Measurements from ENCODE around the gene TUBD1.

The TUBD1 gene

GRCh38 chr17:59814276-59814675, 78.5 kb downstream of the TUBD1 start:
- no peak overlapping the region for H3K4me3 ChIP-seq (ENCODE audit: low read depth, low read length)
- no peak overlapping the region for H3K9ac ChIP-seq (ENCODE audit: low read length)
- H3K27me3 ChIP-seq (ENCODE audit: control insufficient read depth, insufficient read depth, low read length): no peaks in the 10 kb centered on the region
- peaks cover 8% of the 10 kb centered on the region for H3K36me3 ChIP-seq (ENCODE audit: control insufficient read depth, insufficient read depth, low read length)
- no peaks in the 10 kb centered on the region for H3K9me3 ChIP-seq (ENCODE audit: control insufficient read depth, insufficient read depth, low read depth, low read length)
- H3K4me1 ChIP-seq (ENCODE audit: control insufficient read depth, insufficient read depth, low read length): no peaks in the 10 kb centered on the region
- no peak overlapping the region for H3K27ac ChIP-seq (ENCODE audit: low read depth, low read length)

GRCh38 chr17:59812139-59812538, 80.6 kb downstream of the TUBD1 start:
- no peaks in the 10 kb centered on the region for H3K27me3 ChIP-seq (ENCODE audit: control insufficient read depth, insufficient read depth, low read length)
- no peaks in the 10 kb centered on the region for H3K9me3 ChIP-seq (ENCODE audit: control insufficient read depth, insufficient read depth, low read depth, low read length)
- H3K36me3 ChIP-seq (ENCODE audit: control insufficient read depth, insufficient read depth, low read length): peaks cover 8% of the 10 kb centered on the region; the same call in 1 of the 2 replicates
- H3K9ac ChIP-seq (ENCODE audit: low read length): no peak overlapping the region
- no peak overlapping the region for H3K4me3 ChIP-seq (ENCODE audit: low read depth, low read length)
- H3K4me1 ChIP-seq (ENCODE audit: control insufficient read depth, insufficient read depth, low read length): no peaks in the 10 kb centered on the region
- H3K27ac ChIP-seq (ENCODE audit: low read depth, low read length): no peak overlapping the region

- Histone ChIP-seq H3K4me1 (ENCODE audit: control insufficient read depth, insufficient read depth, low read length) (no peaks in the 10 kb centered on the region), H3K27me3 (ENCODE audit: control insufficient read depth, insufficient read depth, low read length) (no peaks in the 10 kb centered on the region), H3K9me3 (ENCODE audit: control insufficient read depth, insufficient read depth, low read depth, low read length) (no peaks in the 10 kb centered on the region), H3K36me3 (ENCODE audit: control insufficient read depth, insufficient read depth, low read length) (peaks cover 8% of the 10 kb centered on the region; the same call in 1 of the 2 replicates), H3K4me3 (ENCODE audit: low read depth, low read length) (no peak overlapping the region), H3K27ac (ENCODE audit: low read depth, low read length) (no peak overlapping the region), H3K9ac (ENCODE audit: low read length) (no peak overlapping the region)
Measured at GRCh38 chr17:59811209-59811608, 81.5 kb downstream of the TUBD1 start.

- Histone ChIP-seq H3K27me3 (ENCODE audit: control insufficient read depth, insufficient read depth, low read length) (no peaks in the 10 kb centered on the region), H3K36me3 (ENCODE audit: control insufficient read depth, insufficient read depth, low read length) (peaks cover 8% of the 10 kb centered on the region; the same call in 1 of the 2 replicates), H3K4me3 (ENCODE audit: low read depth, low read length) (no peak overlapping the region), H3K9me3 (ENCODE audit: control insufficient read depth, insufficient read depth, low read depth, low read length) (no peaks in the 10 kb centered on the region), H3K27ac (ENCODE audit: low read depth, low read length) (no peak overlapping the region), H3K4me1 (ENCODE audit: control insufficient read depth, insufficient read depth, low read length) (no peaks in the 10 kb centered on the region), H3K9ac (ENCODE audit: low read length) (no peak overlapping the region)
Measured at GRCh38 chr17:59810894-59811153, 81.9 kb downstream of the TUBD1 start.
